ENCODE data around the gene IMMP2L.

Gene IMMP2L

GRCh38 chr7:111098011-111098925 is 464.0 kb downstream of the IMMP2L start:
- Histone ChIP-seq H3K9me3 (no peaks in the 10 kb centered on the region), H3K4me3 (ENCODE audit: low read depth, low read length) (no peak overlapping the region), H3K36me3 (peaks cover 52% of the 10 kb centered on the region), H3K4me1 (peaks cover 36% of the 10 kb centered on the region), H3K27me3 (no peaks in the 10 kb centered on the region)
- peak; percentile 61 for DNase-seq
- TF ChIP-seq, protein P1, sequence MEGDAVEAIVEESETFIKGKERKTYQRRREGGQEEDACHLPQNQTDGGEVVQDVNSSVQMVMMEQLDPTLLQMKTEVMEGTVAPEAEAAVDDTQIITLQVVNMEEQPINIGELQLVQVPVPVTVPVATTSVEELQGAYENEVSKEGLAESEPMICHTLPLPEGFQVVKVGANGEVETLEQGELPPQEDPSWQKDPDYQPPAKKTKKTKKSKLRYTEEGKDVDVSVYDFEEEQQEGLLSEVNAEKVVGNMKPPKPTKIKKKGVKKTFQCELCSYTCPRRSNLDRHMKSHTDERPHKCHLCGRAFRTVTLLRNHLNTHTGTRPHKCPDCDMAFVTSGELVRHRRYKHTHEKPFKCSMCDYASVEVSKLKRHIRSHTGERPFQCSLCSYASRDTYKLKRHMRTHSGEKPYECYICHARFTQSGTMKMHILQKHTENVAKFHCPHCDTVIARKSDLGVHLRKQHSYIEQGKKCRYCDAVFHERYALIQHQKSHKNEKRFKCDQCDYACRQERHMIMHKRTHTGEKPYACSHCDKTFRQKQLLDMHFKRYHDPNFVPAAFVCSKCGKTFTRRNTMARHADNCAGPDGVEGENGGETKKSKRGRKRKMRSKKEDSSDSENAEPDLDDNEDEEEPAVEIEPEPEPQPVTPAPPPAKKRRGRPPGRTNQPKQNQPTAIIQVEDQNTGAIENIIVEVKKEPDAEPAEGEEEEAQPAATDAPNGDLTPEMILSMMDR (IDR thresholded peaks at IDR 0.05; ENCODE audit: low read depth, low read length), result peak; percentile 90

DNA sequence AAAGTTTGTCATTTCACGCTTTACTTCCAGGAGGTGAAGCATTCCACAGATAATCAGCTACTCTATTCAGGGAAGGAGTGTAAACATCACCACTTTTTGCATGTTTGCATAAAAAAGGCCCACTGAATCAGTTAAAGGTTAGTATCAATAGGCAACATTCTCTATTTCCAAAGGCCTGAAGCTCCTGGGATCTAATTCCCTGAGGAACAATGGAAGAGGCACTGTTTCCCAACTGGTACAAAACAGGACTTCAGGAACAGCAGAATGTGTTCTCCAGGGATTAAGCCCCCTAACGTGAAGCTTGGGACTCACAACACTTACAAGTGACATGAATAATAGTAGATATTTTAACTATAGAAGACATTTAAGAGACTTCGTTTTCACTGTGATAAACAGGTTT is 465.3 kb downstream of the IMMP2L start:
- H3K36me3 ChIP-seq, result peaks cover 47% of the 10 kb centered on the region
- no peaks in the 10 kb centered on the region for H3K27me3 ChIP-seq
- H3K4me1 ChIP-seq, result peaks cover 31% of the 10 kb centered on the region
- H3K4me3 ChIP-seq (ENCODE audit: low read depth, low read length), result no peak overlapping the region
- TF ChIP-seq, protein P1 (IDR thresholded peaks at IDR 0.05; ENCODE audit: low read depth, low read length), result peak; percentile 39
- no peaks in the 10 kb centered on the region for H3K9me3 ChIP-seq
- peak; percentile 32 for DNase-seq

GRCh38 chr7:111094419-111094818 is 467.9 kb downstream of the IMMP2L start:
- TF ChIP-seq, protein P1 (IDR thresholded peaks at IDR 0.05; ENCODE audit: low read depth, low read length), result no peak
- Histone ChIP-seq H3K9me3 (no peaks in the 10 kb centered on the region), H3K4me3 (ENCODE audit: low read depth, low read length) (peak overlapping the region; percentile 88), H3K4me1 (peaks cover 17% of the 10 kb centered on the region), H3K27me3 (no peaks in the 10 kb centered on the region), H3K36me3 (peaks cover 31% of the 10 kb centered on the region)
- no peak for DNase-seq

DNA sequence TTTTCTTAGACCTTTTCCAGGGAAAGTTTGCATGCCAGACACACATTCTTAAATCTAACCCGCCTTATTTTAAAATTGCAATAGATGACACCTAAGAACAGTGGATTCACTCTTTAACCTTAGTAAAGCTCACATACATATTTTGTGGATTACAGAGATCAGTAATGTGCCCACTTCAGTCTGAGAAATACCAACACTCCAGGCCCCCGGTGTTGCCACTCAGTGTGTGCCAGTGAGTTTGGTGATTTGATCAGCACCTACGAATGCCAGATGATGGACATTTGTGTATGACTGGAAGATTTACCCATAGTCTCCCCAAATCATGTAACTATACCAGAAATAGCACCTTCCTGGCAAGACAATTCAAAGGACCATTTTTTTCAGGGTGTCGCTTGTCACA is 468.8 kb downstream of the IMMP2L start:
- Histone ChIP-seq H3K4me1 (peaks cover 10% of the 10 kb centered on the region; the same call in 1 of the 2 replicates), H3K4me3 (ENCODE audit: low read depth, low read length) (peak overlapping the region; percentile 88), H3K9me3 (no peaks in the 10 kb centered on the region), H3K36me3 (peaks cover 22% of the 10 kb centered on the region), H3K27me3 (no peaks in the 10 kb centered on the region)
- DNase-seq, result peak; percentile 8
- TF ChIP-seq, protein P1 (IDR thresholded peaks at IDR 0.05; ENCODE audit: low read depth, low read length), result no peak

- no peaks in the 10 kb centered on the region for H3K27me3 ChIP-seq
- DNase-seq, result no peak
- H3K4me1 ChIP-seq, result peaks cover 9% of the 10 kb centered on the region; the same call in 1 of the 2 replicates
- TF ChIP-seq, protein P1 (IDR thresholded peaks at IDR 0.05; ENCODE audit: low read depth, low read length), result no peak
- no peaks in the 10 kb centered on the region for H3K9me3 ChIP-seq
- H3K4me3 ChIP-seq (ENCODE audit: low read depth, low read length), result peak overlapping the region; percentile 88
- H3K36me3 ChIP-seq, result peaks cover 15% of the 10 kb centered on the region
Measured at GRCh38 chr7:111092406-111093236, 469.7 kb downstream of the IMMP2L start.

Data from BE2C (cell line).